Measurements from ENCODE around the gene DUSP28. TPM values are rescaled to one million over a fixed set of nuclear protein-coding genes. Genes with fewer than 3 reads are reported as not detected.

DUSP28 gene
- total RNA-seq, 4 donors from 2014 or later: 6.3 to 10.4 (median 8.3) TPM

DNA sequence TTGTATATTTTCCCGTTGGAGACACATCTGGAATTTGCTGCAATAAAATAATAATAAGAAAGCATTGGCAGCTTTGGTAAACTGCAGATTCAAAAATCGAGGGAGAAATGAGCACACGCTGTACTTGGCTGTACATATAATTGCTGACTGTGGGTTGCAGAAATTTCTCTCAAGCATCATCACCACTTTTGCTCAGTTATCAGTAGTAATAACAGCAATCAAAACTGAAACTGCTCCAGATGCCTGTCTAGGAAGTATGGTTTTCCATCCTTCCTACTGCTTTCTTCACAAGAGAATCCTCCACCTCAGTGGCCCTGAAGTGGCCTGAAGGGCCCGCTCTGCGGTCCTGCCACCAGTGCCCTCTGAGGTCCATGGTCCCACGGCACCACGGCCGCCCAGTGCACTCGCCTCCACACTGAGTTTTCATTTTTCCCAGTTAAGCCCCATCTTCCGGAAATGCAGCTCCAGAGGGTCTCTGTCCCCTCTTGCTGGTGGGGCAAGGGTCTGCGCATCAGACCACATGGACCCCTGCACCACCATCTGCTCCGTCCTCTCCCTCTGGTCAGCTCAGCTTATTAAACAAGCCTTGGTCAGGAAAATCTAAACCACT lies 3.9 kb downstream of the DUSP28 start:
- DNase-seq (ENCODE audit: low spot score in 2 of 2): peak in 1 of 2 donors; percentile 62
- Histone ChIP-seq H3K36me3 (no peaks in the 10 kb centered on the region), H3K4me1 (peaks cover 74% of the 10 kb centered on the region), H3K9me3 (no peaks in the 10 kb centered on the region), H3K27me3 (no peaks in the 10 kb centered on the region), H3K27ac (no peak overlapping the region), H3K4me3 (no peak overlapping the region)
- TF ChIP-seq POLR2AphosphoS5 (IDR thresholded peaks at IDR 0.05): no peak
- no peak for TF ChIP-seq EP300 (IDR thresholded peaks at IDR 0.05)
- no peak for TF ChIP-seq POLR2A (IDR thresholded peaks at IDR 0.05)
- TF ChIP-seq, protein P1, sequence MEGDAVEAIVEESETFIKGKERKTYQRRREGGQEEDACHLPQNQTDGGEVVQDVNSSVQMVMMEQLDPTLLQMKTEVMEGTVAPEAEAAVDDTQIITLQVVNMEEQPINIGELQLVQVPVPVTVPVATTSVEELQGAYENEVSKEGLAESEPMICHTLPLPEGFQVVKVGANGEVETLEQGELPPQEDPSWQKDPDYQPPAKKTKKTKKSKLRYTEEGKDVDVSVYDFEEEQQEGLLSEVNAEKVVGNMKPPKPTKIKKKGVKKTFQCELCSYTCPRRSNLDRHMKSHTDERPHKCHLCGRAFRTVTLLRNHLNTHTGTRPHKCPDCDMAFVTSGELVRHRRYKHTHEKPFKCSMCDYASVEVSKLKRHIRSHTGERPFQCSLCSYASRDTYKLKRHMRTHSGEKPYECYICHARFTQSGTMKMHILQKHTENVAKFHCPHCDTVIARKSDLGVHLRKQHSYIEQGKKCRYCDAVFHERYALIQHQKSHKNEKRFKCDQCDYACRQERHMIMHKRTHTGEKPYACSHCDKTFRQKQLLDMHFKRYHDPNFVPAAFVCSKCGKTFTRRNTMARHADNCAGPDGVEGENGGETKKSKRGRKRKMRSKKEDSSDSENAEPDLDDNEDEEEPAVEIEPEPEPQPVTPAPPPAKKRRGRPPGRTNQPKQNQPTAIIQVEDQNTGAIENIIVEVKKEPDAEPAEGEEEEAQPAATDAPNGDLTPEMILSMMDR (IDR thresholded peaks at IDR 0.05): no peak
- WGBS: 90% methylated on average over 12 of the region's 12 CpGs

GRCh38 chr2:240564561-240565332 lies 4.6 kb downstream of the DUSP28 start:
- H3K36me3 ChIP-seq: no peaks in the 10 kb centered on the region
- H3K9me3 ChIP-seq: no peaks in the 10 kb centered on the region
- no peak overlapping the region for H3K4me3 ChIP-seq
- DNase-seq (ENCODE audit: low spot score in 2 of 2): peak; percentile 41 to 59
- peak overlapping the region; percentile 91 for H3K27ac ChIP-seq
- peaks cover 74% of the 10 kb centered on the region for H3K4me1 ChIP-seq
- 82% methylated on average over 10 of the region's 10 CpGs for WGBS
- no peaks in the 10 kb centered on the region for H3K27me3 ChIP-seq
- TF ChIP-seq, protein P1 (IDR thresholded peaks at IDR 0.05): no peak
- TF ChIP-seq POLR2AphosphoS5 (IDR thresholded peaks at IDR 0.05): no peak
- no peak for TF ChIP-seq POLR2A (IDR thresholded peaks at IDR 0.05)
- no peak for TF ChIP-seq EP300 (IDR thresholded peaks at IDR 0.05)

DNA sequence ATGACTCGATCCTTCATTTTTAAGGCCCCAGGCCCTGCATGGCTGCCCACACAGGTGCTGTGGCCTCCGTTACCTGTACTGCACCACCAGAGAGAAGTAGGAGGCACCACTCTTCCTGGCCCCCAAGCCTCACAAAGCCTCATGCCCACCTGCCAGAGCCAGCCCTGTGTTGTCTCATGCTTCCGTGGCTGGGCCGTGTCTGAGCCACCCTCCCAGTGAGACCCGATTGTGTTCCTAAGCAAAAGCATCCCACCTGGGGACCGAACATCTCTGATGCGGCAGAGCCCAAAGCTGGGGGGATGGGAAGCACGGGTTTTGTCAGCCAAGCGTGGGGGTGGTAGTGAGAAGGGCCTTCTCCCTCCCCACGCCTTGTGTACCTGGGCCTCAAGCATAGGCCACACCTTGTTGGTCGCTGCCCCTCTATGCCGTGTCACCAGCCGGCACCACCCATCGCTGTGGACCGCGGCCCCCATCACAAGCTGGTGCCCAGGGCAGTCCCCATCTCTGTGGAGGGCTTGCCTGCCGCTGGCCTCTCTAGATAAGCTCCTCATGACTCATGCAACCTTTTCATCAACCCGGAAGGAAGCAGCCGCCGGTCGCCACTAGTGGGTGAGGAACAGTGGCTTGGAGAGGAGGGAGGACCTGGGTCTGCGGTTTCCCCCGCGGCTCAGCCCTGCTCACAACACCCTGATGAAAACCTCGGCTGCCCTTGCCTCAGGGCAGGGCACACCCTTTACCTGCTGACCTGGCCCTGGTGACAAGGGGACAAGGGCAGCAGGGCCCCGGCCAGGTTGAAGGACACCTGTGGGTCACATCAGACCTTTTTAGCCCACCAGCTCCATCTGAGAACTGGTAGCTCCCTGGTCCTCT lies 5.4 kb downstream of the DUSP28 start:
- Histone ChIP-seq H3K9me3 (no peaks in the 10 kb centered on the region), H3K27me3 (no peaks in the 10 kb centered on the region), H3K27ac (peak overlapping the region; percentile 91), H3K4me3 (peak overlapping the region; percentile 61), H3K36me3 (no peaks in the 10 kb centered on the region), H3K4me1 (peaks cover 78% of the 10 kb centered on the region)
- 68% methylated on average over 17 of the region's 26 CpGs for WGBS
- no peak for TF ChIP-seq EP300 (IDR thresholded peaks at IDR 0.05)
- TF ChIP-seq POLR2AphosphoS5 (IDR thresholded peaks at IDR 0.05): no peak
- TF ChIP-seq, protein P1 (IDR thresholded peaks at IDR 0.05): no peak
- no peak for TF ChIP-seq POLR2A (IDR thresholded peaks at IDR 0.05)
- DNase-seq (ENCODE audit: low spot score in 2 of 2): peak; percentile 90 to 93

DNA sequence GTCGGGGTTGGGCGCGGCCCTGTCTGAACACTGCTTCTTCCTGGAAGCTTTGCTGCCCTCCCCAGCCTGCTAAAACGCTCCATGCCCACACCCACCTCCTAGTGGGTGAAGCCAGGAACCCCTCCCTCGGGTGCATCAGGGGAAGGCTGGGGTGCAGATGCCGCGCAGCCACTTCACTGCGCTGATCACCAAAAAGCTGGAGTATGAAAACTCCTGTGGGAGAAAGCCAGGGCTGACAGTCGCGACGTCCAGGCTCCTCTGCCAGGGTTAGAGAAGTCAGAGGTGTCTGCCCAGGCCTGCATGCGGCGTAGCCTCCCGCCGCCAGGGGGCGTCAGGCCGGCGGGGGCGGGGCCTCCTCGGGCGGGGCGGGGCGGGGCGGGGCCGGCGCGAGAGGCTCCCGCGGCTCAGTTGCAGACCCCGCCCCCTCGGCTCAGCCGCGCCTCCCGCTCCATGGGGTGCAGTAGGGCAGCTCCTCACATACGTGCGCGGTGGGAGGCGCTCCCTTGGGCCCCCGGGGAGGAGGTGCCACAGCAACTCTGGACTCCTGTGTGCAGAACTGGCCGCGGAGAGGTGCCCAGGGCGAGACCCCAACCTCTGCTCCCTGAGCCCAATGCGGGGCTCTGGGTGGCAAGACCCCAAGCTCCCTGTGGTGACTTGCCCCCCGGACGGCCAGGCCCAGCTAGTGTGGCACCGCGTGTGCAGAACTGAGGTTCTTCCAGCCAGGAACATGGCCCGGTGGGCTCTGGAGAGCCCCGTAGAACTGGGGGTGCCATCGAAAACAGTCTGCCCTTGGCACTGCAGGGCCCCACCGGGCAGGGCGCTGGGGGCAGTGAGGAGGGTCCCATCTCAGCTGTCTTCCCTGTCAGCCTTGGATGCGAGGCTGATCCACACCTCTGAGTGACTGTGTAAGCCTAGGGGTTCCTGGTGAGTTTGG lies 6.3 kb downstream of the DUSP28 start:
- TF ChIP-seq, protein P1 (IDR thresholded peaks at IDR 0.05): peak; percentile 57 to 99
- TF ChIP-seq POLR2AphosphoS5 (IDR thresholded peaks at IDR 0.05): no peak
- peak; percentile 96 to 98 for DNase-seq (ENCODE audit: low spot score in 2 of 2)
- WGBS: 11% methylated on average over 9 of the region's 53 CpGs
- Histone ChIP-seq H3K9me3 (no peaks in the 10 kb centered on the region), H3K27ac (peak overlapping the region; percentile 91), H3K4me3 (peak overlapping the region; percentile 61), H3K4me1 (peaks cover 84% of the 10 kb centered on the region), H3K27me3 (no peaks in the 10 kb centered on the region), H3K36me3 (peaks cover under 1% of the 10 kb centered on the region)
